AG08396 (cell line): Measurements from ENCODE around the gene THRB.

ENCODE experiments used
- DNase-seq: peaks from one replicate; pipeline ENCODE4 v3.0.0; 2012; ENCODE audit warnings: low spot score, mixed read lengths

THRB gene

DNA sequence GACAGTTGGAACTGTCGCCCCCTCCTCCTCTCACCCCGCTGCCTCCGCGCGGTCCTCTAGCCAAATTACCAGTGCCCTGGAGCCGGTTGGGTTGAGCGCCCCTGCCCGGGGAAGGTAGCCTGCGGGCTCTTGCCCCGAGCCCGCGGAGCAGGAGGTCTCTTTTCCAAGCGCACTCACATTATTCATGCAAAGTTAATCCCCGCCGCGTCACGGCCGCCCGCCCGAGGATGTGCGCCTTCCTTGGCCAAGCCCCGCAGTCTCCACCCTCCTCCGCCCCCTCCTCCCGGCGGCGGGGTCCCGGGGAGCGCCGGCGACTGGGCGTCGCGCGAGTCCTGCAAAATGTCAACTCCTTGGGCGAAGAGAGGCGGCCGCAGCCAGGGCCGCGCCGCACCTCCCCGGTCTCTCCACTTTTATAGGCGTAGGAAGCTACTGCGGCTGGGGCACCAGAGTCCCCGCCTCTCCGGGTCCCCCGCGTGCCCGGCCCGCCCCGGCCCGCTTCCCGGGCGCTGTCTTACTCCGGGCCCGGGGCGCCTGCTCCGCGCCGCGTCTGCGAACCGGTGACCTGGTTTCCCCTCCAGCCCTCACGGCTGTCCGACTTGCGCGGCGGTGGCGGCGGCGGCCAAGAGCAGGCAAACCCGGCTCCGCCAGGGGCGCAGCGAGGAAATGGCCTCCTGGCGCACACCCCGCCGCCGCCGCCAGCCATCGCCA is at the start of gene THRB:
Gene THRB (minus strand): TSS at position 233 of the 708 bp plus-strand sequence.
- DNase-seq, result peak; percentile 77

DNA sequence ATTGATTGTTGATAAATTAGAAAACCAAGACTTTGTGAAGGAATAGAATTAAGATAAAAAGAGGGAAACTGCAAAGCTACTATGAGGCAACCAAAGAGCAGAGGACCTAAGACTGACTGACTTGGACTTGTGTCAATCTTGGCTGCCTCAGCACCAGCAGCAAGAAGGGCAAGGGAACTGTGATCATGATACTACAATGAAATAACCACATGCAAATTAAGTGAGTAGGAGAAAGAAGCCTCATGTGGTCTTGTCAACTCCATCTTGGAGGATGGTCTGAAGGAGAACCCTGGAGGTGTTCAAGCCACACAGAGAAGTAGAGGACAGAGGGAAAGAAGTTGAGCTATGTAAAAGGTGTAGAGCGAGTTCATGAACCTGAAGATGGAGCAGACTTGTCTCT is 47.3 kb upstream of the THRB start:
- no peak for DNase-seq

DNA sequence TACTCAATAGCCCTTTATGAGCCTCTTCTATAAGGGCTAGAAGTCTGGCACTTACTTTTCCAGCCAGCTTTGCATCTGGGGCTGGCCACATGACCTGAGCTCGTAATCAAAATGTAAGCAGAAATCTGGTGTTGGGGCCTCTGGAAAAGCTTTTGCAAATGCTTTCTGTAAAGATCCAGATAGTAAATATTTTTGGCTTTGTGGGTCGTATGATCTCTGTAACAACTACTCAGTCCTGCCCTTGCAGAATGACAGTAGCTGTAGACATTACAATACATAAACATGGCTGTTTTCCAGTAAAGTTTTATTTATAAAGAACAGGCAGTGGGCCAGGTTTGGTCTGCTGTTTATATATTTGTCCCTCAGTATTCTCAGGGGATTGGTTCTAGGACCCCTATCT is 46.2 kb upstream of the THRB start:
- no peak for DNase-seq

DNA sequence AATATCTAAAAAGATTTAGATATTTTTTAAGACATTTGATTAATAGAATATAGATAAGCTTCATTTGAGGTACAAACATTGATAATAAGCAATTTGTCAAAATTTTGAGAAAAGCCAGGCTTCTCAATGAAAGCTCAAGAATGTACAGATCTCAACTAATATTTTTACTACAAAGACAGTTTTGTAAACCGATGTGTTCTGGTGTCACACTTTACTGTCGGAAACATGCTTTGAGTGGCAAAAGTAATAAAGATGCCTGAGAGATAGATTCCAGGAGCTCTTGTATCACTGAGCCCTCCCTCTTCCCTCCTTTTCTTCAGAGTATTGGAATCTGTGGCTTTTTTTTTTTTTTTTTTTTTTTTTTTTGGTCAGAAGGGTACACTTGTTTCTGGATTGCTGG is 45.0 kb upstream of the THRB start:
- DNase-seq, result no peak

DNA sequence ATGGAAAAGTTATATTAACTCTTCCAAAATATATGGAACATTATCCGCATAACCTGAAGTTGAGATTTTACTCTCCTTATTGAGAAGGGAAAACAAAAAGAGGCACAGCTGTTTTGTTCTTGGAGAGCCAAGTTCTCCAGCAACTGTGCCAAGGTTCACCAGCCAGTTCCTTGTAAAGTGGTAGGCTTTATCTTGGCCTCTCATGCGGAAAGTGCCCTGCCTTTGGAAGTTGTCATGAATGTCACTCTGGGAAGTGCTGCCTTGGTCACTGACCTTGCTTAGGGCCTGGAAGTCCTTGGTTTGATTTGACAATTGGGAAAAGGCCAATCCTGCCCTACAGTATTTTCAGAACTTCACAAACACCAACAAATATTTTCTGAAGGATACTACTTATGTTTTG is 44.2 kb upstream of the THRB start:
- no peak for DNase-seq

DNA sequence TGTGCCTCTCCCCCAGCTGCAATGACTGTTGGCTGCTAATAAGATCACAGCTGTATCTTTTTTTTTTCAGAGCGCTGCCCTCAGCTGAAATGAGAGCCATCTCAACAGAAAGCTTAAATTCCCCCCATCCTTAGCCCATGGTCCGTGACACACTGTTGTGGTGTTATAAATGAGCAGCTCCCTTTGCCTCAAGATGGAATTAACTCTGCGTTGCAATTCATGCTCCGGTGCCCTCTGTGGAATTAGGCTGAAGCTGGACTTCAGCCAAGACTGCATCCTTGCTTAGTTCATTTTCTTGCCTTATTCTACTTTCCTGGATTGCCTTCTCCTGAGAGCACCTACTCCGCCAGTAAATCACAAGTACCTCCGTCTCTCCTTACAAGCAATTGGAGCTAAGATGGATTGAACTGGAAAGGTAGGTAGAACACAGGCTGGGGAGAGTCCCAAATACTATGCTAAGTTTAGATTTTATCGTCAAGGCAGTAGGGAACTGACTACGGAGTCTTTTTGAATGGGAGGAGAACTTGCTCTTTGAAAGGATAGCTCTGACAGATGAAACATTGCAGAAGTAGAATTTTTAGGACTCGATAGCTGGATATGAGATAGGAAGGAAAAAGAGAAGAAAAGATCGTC is 39.0 kb upstream of the THRB start:
- DNase-seq, result no peak

DNA sequence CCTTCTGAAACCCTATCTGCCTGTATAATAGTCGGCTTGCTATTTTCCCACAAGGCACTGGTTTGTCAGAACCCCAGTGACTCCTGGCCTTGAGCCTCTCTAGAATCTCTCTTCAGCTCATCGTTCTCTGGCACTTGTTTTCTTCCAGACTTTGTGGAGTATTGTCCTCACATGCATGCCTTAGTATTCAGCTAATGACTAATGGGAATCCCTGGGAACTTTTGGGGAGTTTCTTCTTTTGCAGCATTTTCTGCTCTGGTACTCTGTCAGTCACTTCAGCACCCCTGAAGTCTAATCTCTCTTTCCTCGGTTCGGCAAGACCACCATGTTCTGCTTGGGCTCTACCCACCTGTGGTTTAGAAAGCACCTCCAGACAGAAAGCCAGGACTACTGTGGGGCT is 35.8 kb upstream of the THRB start:
- no peak for DNase-seq

DNA sequence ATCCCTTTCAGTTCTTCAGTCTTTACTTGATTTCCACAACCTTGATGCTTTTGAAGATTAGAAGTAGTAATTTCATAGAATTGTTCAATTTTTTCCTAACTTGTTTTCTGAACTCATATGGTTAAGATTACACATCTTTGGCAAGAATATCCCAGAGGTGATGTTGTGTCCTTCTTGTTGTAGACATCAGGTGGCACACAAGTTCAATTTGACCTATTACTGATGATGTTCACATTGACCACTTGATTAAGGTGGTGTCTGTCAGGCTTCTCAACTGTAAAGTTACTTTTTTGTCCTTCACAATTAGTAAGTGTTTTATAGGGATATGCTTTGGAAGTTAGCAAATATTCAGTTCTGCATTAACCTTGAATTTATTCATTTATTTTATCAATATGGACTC is 34.6 kb upstream of the THRB start:
- no peak for DNase-seq

DNA sequence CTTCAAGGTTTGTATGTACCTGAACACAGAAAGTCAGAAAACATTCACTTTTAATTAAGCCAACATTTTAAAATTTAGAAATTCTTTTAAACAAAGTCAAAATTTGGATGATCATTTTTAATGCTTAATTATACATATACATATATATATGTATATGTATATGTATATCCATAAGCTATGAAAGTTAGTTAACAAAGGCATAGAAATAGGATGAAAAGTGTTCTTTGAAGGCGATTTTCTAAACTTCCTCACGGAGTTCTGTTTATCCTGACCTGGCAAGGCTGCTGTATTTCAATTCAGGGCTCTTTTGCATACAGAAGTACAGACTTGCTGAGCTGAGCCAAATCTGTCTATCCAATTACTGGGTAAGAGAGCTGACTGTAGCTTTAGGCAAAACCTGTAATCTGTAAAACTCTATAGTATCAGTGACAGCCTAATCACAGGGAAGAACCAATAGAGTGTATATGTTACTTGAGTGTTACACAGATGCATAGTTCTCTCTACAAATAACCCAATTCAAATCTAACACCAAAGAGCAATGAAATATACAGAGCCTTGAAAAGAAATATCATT is 32.1 kb upstream of the THRB start:
- no peak for DNase-seq

DNA sequence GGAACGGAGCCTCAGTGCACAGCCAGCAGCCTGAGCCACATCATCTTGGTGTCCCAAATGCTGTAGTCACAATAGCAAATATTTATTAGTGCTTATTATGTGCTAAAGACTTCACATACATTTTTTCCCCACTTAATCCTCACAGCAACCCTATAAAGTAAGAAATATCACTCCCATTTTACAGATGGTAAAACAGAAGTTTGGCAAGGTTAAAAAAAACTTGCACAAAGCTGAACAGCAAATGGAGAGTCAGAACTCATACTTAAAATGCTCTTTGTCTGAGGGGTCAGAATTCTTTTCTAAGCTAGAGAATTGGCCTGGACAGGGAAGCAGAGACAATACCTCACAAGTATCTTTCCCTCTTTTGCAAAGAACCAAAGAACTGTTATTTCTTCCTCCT is 30.9 kb upstream of the THRB start:
- no peak for DNase-seq

DNA sequence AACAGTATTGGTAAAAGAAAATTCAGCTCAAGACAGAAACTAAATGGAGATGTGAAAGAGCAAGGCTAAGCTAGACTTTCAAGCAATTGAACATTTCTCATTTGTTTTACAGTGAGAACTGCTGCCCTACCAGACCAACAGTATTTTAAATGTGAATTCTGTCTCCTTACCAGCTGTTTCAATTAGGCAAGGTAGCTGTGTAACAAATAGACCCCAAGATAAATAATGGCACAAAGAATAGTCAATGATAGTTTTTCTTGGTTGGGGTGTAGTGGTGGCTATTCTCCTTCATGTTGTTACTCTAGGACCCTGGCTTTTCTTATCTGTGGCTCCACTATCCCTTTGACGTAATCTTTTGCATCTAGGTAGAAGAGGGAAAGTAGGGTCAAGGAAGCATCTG is 30.4 kb upstream of the THRB start:
- DNase-seq, result no peak

DNA sequence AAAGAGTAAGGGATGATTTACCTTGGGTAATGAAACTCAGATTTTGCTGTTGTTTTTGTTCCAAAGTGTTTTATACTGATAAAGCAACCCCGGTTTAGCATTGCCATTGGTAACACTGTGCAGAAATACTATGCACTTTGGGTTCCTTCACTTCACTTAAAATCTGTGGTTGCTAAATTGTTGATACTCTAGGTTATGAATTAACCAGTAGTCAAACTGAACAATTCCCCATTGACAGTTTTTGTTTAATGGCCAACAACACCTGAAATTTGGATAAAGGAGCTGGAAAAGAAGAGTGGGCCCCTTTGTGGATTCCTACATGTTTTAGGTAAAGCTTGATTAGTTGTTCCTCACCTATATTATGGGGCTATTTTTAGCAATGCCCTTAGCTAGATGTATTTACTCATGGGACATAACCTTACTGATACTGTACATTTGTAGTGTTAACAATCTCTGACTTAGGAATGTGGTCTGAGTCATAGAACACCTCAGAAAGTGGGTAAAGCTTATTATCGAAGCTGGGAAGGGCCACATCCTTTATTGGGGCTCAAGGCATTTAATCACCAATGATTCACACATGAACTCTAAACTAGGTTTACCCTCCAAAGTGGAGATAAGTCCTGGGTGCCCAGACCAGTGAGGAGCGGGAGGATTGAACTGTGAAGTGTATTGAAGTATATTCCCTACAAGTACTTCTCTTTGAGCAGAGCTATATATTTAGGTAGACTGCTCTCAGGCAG is 29.5 kb upstream of the THRB start:
- no peak for DNase-seq

DNA sequence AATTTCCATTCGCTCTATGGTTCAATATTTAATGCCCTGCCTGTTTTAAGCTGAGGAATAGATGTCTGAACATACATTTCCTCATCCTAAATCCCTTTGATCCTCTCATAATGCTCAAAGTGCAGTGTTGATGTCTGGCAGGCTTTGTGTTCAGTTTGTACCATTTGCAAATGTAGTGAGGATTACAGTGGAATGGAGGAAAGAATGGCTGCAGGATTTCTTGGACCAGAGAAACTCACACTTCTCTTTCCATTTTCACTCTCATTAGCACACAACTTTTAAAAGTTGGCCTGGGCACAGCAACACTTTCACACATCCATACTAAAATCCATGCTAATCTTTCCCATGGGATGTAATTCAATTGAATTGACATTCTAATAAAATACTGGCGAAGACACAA is 28.6 kb upstream of the THRB start:
- DNase-seq, result no peak

DNA sequence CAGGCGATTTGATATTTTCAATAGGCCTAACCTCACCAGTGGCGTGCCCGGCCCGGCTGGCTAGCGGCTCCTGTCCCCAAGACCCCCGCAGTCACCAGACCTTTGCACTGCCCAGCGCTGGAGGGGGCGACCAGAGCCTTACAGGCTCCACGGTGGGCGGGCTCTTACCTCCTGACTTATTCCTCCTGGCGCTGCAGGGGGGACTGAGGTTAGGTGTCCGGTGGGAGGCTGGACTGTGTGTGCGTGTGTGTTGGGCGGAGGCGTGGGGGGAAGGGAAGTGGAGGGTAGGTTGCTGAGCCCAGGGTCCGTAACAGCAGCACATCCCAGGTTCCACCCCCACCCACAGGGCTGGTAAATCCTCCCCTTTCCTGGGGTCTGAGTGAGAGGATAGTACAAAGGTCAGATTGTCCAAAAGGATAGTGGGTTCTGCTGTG is 27.5 kb upstream of the THRB start:
- DNase-seq, result no peak

DNA sequence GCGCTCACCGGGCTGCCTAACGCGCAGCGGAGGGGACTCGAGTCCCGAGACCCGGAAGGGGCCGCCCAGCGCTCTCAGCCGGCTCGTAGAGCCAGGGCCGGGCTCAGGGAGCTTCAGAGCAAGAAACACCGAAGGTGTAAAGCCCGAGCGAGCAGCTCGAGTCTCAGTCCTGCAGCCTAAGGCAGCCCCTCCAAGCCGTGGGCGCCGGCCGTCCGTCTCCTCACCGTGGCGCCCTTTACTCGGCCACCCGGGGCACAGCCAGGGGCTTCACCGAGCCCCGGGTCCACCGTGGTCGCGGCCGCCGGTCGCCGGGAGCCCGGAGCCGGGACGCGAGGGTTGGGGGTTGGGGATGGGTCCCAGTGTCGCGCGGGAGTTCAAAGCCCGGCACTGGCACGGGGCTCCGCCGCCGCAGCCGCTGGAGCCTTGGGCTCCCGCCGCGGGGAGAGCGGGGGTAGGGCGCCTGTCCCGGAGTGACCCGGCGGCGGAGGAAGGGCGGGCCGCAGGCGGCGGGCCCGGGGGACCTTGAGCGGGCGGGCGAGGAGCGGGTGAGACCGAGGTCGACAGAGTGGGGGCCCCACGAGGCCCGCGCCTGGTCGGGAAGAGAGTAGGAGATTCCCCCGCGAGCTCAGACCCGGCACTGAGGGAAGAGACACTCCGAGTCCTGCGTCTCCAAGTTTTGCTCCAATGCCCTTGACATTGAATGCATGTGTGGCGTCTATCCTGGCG is 26.9 kb upstream of the THRB start:
- DNase-seq, result peak; percentile 41

DNA sequence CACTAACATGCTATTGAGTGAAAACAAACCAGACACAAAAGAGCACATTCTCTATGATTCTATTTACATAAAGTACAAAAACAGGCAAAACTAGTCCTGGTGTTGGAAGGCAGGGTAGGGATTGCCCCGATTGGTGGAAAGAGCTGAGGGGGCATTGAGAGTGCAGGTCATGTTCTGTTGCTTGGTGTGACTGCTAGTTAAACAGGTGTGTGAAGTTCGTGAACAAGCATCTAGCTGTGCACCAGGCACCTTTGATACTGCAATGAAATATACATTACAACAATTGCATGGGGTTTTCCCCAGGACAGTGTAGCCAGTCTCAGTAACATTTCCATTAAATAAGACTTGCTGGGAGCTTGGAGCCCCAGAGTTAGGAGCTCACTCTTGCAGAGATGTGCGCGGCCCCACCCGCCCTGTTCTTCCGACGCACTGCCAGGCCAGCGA is 26.3 kb upstream of the THRB start:
- DNase-seq, result no peak

DNA sequence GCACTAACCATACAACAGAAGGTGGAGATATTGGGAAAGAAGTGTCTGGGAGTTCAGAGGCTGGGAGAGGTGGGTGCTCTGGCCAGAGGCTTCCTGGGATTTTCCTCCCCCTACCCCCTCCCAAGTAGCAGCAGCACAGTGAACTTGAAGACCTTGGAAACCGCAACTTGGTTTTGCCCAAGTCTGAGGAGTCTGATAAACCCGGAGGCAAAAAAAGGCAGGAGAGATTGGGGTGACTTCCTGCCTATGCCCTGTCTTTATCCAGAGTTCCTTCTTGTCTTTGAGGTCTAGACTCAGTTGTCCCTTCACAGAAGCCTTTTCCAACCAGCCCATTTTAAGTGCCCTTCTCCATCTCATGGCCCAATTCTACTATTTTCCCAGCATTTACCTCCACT is 25.4 kb upstream of the THRB start:
- DNase-seq, result no peak

DNA sequence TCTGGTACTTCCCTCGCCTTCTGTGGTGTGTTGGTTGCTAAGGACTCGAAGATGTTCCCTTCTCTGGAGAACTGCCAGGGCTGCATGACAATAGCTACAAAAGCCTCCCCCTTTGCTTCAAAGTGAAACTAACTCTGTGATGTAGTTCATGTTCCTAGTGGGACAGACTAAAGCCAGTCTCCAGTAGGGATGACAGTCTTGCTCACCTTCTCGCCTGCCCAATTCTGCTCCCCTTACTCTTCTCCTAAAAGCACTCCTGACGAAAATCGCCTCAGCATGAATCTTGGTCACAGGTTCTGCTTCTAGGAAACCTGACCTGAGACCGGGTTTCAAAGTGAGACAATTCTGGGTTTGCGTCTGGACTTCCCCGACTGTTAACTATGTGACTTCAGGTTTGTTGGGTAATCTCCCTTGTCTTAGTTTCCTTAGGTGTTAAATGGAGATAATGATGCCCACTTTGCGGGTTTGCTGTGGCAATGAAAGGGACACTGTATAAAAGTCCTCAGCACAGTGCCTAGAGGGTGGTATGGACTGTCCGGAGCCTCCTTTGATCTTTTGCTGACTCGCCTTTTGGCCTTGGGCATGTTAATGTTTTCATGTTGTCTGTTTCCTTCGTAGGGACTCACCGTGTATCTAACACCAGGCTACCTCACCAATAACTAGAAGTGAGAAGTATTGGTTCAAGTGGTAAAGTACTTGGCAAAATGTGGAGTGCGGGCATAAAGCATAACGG is 24.9 kb upstream of the THRB start:
- no peak for DNase-seq

DNA sequence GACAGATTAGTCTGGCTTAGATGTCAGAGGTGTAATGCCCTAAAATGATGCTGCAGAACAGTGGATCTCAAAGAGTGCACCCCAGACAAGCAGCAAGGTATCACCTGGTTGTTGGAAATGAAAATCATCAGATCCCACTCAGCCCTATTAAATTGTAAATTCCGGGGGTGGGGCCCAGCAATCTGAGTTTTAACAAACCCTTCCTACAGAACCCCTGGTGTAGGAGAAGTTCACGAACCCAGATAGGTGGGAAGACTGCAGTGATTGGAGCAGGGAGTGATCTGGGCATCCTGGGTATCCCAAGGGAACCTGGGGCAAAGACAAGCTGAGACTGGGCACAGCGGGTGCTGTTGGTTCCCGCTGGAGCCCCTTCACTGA is 24.3 kb upstream of the THRB start:
- no peak for DNase-seq

DNA sequence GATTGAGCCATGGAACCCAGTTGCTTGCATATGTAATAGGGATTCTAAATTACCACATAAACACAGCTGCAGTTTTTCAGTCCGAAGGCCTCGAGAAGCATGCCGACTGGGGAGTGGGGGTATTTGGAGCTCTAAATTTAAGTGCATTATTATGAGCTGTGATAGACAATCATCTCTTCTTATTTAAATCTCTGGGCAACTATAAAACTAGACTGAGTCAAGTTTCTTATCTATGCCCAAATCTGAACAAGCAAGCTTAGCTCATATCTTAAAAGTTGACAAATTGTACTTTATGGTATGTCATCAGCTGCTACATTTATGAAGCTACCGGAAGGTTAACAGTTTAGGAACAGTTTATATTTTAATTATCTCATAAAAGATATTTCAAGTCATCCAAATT is 19.5 kb upstream of the THRB start:
- DNase-seq, result no peak

DNA sequence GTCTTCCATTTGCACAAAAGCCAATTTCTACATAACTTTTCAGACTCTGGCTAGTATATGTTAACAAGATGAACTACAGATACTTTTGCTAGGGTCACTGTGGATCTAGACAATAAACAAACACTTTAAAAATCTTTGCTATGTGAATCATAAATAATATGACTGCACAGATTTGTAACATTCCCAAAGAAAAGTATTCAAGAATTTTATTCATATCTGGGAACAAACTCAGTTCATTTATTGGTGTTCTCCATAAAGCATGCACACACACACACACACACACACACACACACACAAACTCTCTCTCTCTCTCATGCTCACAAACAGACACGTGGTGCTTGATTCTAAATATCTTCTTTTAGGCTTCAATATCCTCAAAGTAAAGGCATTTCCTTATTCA is 18.8 kb upstream of the THRB start:
- no peak for DNase-seq
